SH-SY5Y (cell line): Measurements from ENCODE around the gene RIOK3.

Experiments used
- GATA2 ChIP-seq: IDR thresholded peaks from 2 replicates; pipeline ENCODE4 v1.6.1; 2011; ENCODE audit warnings: mild to moderate bottlenecking, low read depth, low read length
- GATA3 ChIP-seq: IDR thresholded peaks from 2 replicates; pipeline ENCODE4 v1.6.1; 2011; ENCODE audit warnings: low read depth, mild to moderate bottlenecking, low read length, moderate library complexity

Gene RIOK3

GRCh38 chr18:23468753-23469459, 15.8 kb downstream of the RIOK3 start:
- TF ChIP-seq GATA2, result no peak
- TF ChIP-seq GATA3, result no peak

DNA sequence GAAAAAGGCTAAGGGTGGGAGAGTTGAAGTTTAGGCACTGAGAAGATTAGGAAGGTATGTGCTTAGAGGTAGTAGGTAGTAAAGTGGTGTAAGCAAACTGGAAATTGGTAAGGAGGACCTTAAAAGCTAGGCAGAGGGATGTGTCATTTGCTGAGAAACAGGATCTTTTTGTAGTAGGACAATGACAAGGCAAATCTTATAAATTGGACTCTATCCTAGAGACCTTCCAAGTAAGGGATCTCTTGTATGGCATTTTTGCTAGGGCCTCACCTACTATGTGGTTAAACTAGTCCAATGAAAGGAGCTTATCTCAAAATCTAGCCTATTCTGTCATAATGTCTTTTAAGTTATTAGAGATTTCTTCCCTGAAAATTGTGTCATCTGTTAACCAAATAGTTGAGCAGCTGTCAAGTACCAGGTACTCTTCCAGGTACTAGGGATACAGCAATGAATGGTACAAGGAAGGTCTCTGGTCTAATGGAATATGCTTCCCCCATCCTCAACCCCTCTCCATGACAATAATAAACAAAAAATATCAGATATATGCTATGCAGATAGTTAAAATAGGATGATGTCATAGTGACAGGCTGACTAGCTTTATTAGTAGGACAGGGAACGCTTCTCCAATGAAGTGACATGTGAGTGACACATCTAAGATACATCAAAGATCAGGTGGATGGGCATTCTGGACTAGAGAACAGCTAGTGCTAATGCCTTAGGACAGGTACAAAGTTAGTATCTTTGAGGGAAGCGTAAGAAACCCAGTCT, 17.7 kb downstream of the RIOK3 start:
- TF ChIP-seq GATA3 (no peak), GATA2 (no peak)

GRCh38 chr18:23471486-23471885, 18.4 kb downstream of the RIOK3 start:
- no peak for TF ChIP-seq GATA3
- no peak for TF ChIP-seq GATA2

DNA sequence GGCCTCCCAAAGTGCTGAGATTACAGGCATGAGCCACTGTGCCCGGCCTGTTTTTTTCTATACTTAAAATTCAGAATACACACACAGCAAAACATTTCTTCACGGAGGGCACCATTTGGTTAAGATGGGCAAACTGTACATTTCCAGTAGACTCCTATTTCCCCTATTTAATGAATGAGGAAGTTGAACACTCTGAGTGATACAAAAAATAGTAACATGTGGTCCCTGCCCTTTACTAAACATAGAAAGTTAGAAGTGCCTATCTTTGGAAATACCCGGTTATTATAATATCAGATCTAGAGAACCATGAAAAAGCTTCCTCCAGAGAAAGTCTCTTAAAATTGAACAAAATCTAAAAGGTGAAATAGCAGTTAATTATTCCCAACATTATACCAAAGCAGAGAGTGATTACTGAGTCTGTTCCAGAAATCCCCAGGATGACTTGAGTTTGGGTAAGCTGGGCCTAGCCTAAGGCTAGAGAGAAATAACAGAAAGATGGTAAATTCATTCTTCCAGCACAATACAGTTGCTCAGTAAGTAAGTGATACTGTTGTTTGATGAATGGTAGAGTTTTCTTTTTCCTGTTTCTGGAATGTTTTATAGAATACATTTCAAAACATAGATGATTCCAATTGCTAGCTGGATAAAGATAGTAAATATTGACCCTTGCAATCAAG, 26.9 kb downstream of the RIOK3 start:
- no peak for TF ChIP-seq GATA2
- TF ChIP-seq GATA3, result no peak

- TF ChIP-seq GATA3, result no peak
- TF ChIP-seq GATA2, result no peak
Observed at GRCh38 chr18:23484561-23485182, 31.6 kb downstream of the RIOK3 start.

- TF ChIP-seq GATA3 (no peak), GATA2 (no peak)
Observed at GRCh38 chr18:23485386-23485785, 32.3 kb downstream of the RIOK3 start.

DNA sequence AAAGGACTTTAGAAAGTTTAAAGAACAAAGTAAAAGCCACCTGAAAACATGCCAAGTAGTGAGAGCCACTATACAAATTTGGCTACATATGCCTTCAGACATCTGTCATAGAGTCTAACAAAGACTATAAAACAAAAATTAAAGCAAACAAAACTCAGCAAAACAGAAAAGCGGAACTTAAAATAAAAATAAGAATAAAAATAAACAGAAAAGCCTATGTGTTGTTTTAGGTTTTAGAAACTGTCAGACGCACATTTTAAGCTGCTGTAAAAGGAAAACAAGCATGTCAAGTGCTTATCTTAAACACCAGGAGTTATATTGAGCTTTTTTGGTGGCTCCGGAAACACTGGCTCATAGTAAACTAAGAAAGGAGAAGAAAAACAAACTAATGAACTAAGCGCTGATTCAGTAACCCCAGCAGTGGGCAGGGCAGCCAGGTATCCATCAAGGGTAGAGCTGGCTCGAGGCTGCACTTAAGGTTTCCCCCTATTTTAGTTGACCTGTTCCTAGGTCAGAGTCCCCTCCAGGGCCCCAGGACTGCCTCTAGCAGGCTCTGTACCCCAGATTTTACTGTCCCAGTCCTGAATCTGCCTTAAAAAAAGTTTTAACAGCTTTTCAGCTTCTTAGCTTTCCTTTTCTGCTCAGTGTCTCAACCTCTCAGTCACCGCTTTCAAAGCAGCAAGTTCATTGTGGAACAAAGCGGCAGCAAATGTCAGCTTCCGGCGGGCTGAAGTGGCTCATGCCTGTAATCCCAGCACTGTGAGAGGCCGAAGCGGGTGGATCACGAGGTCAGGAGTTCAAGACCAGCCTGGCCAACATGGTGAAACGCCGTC, 34.9 kb downstream of the RIOK3 start:
- no peak for TF ChIP-seq GATA3
- TF ChIP-seq GATA2, result no peak

- no peak for TF ChIP-seq GATA3
- TF ChIP-seq GATA2, result no peak
Observed at GRCh38 chr18:23493654-23494053, 40.6 kb downstream of the RIOK3 start.

DNA sequence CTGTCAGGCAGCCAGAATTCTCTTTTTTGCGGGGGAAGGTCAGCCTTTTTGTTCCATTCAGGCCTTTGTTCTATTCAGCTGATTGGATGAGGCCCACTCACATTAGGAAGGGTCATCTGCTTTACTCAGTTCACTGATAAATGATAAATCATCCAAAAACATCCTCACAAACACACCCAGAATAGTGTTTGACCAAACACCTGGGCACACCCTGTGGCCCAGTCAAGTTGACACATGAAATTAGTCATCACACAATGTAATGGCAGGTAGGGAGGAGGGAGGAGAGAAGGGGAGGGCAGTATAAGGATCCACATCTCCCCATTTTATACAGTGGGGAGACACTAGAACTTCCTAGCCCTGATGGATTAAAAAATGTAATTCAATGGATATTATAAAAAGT, 41.9 kb downstream of the RIOK3 start:
- TF ChIP-seq GATA3, result no peak
- no peak for TF ChIP-seq GATA2

GRCh38 chr18:23495723-23496440, 42.8 kb downstream of the RIOK3 start:
- TF ChIP-seq GATA3 (no peak), GATA2 (no peak)

DNA sequence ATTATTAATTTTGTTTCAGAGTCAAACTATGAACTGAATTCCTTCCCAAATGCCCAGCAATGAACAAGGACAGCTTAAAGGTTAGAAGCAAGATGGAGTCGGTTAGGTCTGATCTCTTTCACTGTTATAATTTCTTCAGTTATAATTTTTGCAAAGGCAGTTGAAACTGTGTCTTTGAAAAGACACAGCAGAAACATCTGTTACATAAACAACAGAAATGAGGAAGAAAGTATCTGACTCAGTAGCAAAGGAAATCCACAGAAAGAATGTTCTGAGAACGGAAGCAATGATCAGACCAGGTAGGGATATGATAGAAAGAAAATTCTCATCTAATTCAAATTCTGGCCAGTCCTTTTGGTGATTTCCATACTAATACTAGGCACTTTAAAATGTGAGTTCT, 45.0 kb downstream of the RIOK3 start:
- TF ChIP-seq GATA3 (no peak), GATA2 (no peak)

GRCh38 chr18:23498877-23499276, 45.8 kb downstream of the RIOK3 start:
- no peak for TF ChIP-seq GATA2
- no peak for TF ChIP-seq GATA3

- TF ChIP-seq GATA2, result no peak
- TF ChIP-seq GATA3, result no peak
Observed at GRCh38 chr18:23499291-23499781, 46.2 kb downstream of the RIOK3 start.

DNA sequence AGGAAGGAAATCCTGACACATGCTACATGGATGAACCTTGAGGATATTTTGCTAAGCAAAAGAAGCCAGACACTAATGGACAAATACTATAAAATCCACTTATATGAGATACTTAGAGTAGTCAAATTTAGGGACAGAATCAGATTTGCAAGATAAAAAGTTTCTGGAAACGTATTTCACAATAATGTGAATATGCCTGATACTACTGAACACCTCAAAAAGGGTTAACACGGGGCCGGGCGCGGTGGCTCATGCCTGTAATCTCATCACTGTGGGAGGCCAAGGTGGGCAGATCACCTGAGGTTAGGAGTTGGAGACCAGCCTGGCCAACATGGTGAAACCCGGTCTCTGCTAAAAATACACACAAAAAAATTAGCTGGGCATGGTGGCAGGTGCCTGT, 48.5 kb downstream of the RIOK3 start:
- TF ChIP-seq GATA3, result no peak
- no peak for TF ChIP-seq GATA2
